ENCODE results near the gene IL1RL2. TPM values are rescaled to one million over a fixed set of nuclear protein-coding genes. Genes with fewer than 3 reads are reported as not detected.

The IL1RL2 gene
- total and polyA plus RNA-seq, 2 of the 8 experiments (the other 6 are each of a cell fraction or from before 2014, with no cell fraction given): not detected

DNA sequence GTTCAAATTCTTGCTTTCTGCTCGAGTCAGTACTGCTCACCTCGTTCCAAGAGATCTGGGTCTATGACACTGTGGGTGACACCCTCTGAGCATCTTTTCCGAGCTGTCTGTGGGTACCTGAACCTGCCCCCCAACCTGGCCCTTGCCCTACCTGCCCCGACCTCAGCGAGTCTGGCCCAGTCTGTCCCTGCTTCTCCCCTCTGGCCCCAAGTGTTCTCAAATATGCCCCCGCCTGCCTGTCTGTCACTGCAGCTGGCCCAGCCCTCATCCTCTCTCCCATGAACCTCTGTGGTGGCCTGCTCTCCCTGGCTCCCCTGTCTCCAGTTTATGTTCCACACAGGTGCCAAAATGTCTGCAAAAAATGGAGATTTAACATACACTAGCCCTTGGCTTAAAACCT lies 32.5 kb upstream of the IL1RL2 start:
- no peak overlapping the region for H2BK15ac ChIP-seq (ENCODE audit: low read length)
- DNase-seq (ENCODE audit: low read depth in 1 of 2, low spot score in 2 of 2) (no peak), FAIRE-seq (no peak)
- no peak overlapping the region for H4K8ac ChIP-seq (ENCODE audit: extremely low read depth, insufficient read depth, low read length)
- H2BK20ac ChIP-seq (ENCODE audit: low read length): no peak overlapping the region
- H2AFZ ChIP-seq (ENCODE audit: low read length): no peak overlapping the region
- H3K27ac ChIP-seq (ENCODE audit: low read depth, low read length): no peak overlapping the region
- no peak overlapping the region for H4K5ac ChIP-seq (ENCODE audit: insufficient read length, low read depth, low read length)
- no peaks in the 10 kb centered on the region for H3K79me2 ChIP-seq (ENCODE audit: control insufficient read depth in 1 of 2, insufficient read depth in 2 of 2, low read length in 2 of 2)
- no peak overlapping the region for H3K4me3 ChIP-seq (ENCODE audit: extremely low read depth in 1 of 4, insufficient read depth in 2 of 4, low read depth in 3 of 4, low read length in 4 of 4)
- no peak overlapping the region for H3K56ac ChIP-seq (replicated peaks; ENCODE audit: insufficient read length, low read depth, low read length)
- H4K91ac ChIP-seq (replicated peaks; ENCODE audit: insufficient read length, low read length): no peak overlapping the region
- no peaks in the 10 kb centered on the region for H3K36me3 ChIP-seq (ENCODE audit: control insufficient read depth in 2 of 4, insufficient read depth in 4 of 4, low read length in 3 of 4)
- H3K4me2 ChIP-seq (ENCODE audit: insufficient read depth in 1 of 2, low read depth in 2 of 2, low read length in 2 of 2): no peak overlapping the region
- no peak overlapping the region for H3K18ac ChIP-seq (ENCODE audit: extremely low read depth, low read length)
- no peak overlapping the region for H3K14ac ChIP-seq (ENCODE audit: insufficient read length)
- 96% methylated on average over 6 of the region's 6 CpGs; no CpG with 5 or more reads in 1 of the 2 experiments for WGBS, 2 experiments (ENCODE audit: extremely low coverage in 1 of 2, insufficient coverage in 1 of 2, insufficient read length in 1 of 2, insufficient replicate concordance in 2 of 2, low coverage in 1 of 2, low lambda C conversion rate in 2 of 2, missing lambda C conversion rate in 1 of 2)
- no peak overlapping the region for H3K4ac ChIP-seq (replicated peaks; ENCODE audit: insufficient read length, low read depth, low read length)
- ChIA-PET POLR2A (ENCODE audit: partially characterized antibody) (no interaction called here), CTCF (ENCODE audit: partially characterized antibody) (no interaction called here)
- no peak for TF ChIP-seq POU5F1 (IDR thresholded peaks at IDR 0.05; ENCODE audit: low read depth, low read length)
- no peak for TF ChIP-seq POLR2AphosphoS5 (IDR thresholded peaks at IDR 0.05; ENCODE audit: low read depth, low read length)
- no peak for TF ChIP-seq TCF12 (IDR thresholded peaks at IDR 0.05; ENCODE audit: low read depth, low read length)
- no peak for TF ChIP-seq CHD1 (IDR thresholded peaks at IDR 0.05; ENCODE audit: low read depth, low read length)
- no peak for TF ChIP-seq TBP (IDR thresholded peaks at IDR 0.05; ENCODE audit: low read depth, low read length)
- TF ChIP-seq SUZ12 (IDR thresholded peaks at IDR 0.05; ENCODE audit: low read length): no peak
- TF ChIP-seq SP4 (IDR thresholded peaks at IDR 0.05; ENCODE audit: low read length): no peak
- no peak for TF ChIP-seq BRCA1 (IDR thresholded peaks at IDR 0.05; ENCODE audit: low read depth, low read length)
- TF ChIP-seq EZH2 (IDR thresholded peaks at IDR 0.05; ENCODE audit: low read depth, low read length, severe bottlenecking): no peak
- TF ChIP-seq CTBP2 (IDR thresholded peaks at IDR 0.05; ENCODE audit: borderline replicate concordance, insufficient read depth, insufficient read length, low read length): no peak
- no peak for TF ChIP-seq ATF3 (IDR thresholded peaks at IDR 0.05; ENCODE audit: insufficient read depth, low read depth, low read length)
- TF ChIP-seq RBBP5 (IDR thresholded peaks at IDR 0.05; ENCODE audit: borderline replicate concordance, low read depth, low read length): no peak
- no peak for TF ChIP-seq ASH2L (IDR thresholded peaks at IDR 0.05; ENCODE audit: low read length)
- no peaks in the 10 kb centered on the region; the same call in 1 of the 2 replicates for H3K23me2 ChIP-seq (ENCODE audit: low read depth, low read length)
- no peak overlapping the region for H2BK120ac ChIP-seq (replicated peaks; ENCODE audit: low read depth, low read length)
- H3K4me1 ChIP-seq (replicated peaks in 1 of 4; ENCODE audit: control insufficient read depth in 3 of 4, insufficient read depth in 4 of 4, low read length in 3 of 4): peaks cover 0 to 4% (median 0%) of the 10 kb centered on the region in 4 experiments; a peak in 1 of 7 replicates
- no peaks in the 10 kb centered on the region for H4K20me1 ChIP-seq (replicated peaks in 1 of 2; ENCODE audit: control insufficient read depth in 1 of 2, insufficient read depth in 2 of 2, low read length in 2 of 2)
- H3K23ac ChIP-seq (ENCODE audit: insufficient read length): no peak overlapping the region
- no peak overlapping the region for H2BK12ac ChIP-seq (ENCODE audit: low read depth, low read length)
- H2BK5ac ChIP-seq (ENCODE audit: low read depth, low read length): no peak overlapping the region
- no peaks in the 10 kb centered on the region for H3K79me1 ChIP-seq (ENCODE audit: low read depth, low read length)
- no peaks in the 10 kb centered on the region for H3K9me3 ChIP-seq (ENCODE audit: insufficient read depth in 2 of 2, low read depth in 1 of 2, low read length in 1 of 2)
- no peak overlapping the region for H3K9ac ChIP-seq (replicated peaks in 1 of 4; ENCODE audit: extremely low read depth in 1 of 4, low read depth in 3 of 4, low read length in 3 of 4)
- no peaks in the 10 kb centered on the region for H3K27me3 ChIP-seq (replicated peaks in 1 of 4; ENCODE audit: control insufficient read depth in 3 of 4, extremely low read depth in 1 of 4, insufficient read depth in 3 of 4, low read length in 3 of 4)
- no peak overlapping the region for H2AK5ac ChIP-seq (ENCODE audit: low read depth, low read length)
